GM18907 (cell line): Measurements from ENCODE around the gene NOTO.
"Not testable (repeated sequence)": the region's sequence is repeated elsewhere in the genome, so short reads cannot be mapped to it uniquely, and the experiment has no call there.

Experiments
- ATAC-seq: cut with Tn5 transposase; IDR thresholded peaks from one replicate; pipeline ENCODE4 v1.9.1; 2021; ENCODE audit warnings: mild to moderate bottlenecking, moderate library complexity; ENCODE audit not compliant: unreplicated experiment

NOTO gene

GRCh38 chr2:73202156-73203054 lies at the start of gene NOTO:
TSS of gene NOTO (plus strand) at chr2:73202574. CDS start at chr2:73202667, 93 bp downstream.
- ATAC-seq, result no peak

GRCh38 chr2:73156539-73157124 lies 45.7 kb upstream of the NOTO start:
- ATAC-seq, result no peak

- ATAC-seq, result no peak
Measured at GRCh38 chr2:73162856-73163391, 39.5 kb upstream of the NOTO start.

GRCh38 chr2:73163483-73164367 lies 38.6 kb upstream of the NOTO start:
- peak; percentile 79 for ATAC-seq

GRCh38 chr2:73165978-73166377 lies 36.4 kb upstream of the NOTO start:
- ATAC-seq, result not testable (repeated sequence)

- ATAC-seq, result not testable (repeated sequence)
Measured at GRCh38 chr2:73166813-73167212, 35.6 kb upstream of the NOTO start.

GRCh38 chr2:73168348-73168747 lies 34.0 kb upstream of the NOTO start:
- ATAC-seq, result not testable (repeated sequence)

GRCh38 chr2:73170341-73170740 lies 32.0 kb upstream of the NOTO start:
- ATAC-seq, result not testable (repeated sequence)

- ATAC-seq, result peak; percentile 31
Measured at GRCh38 chr2:73172963-73173362, 29.4 kb upstream of the NOTO start.

- ATAC-seq, result no peak
Measured at GRCh38 chr2:73173781-73174180, 28.6 kb upstream of the NOTO start.

GRCh38 chr2:73174244-73174643 lies 28.1 kb upstream of the NOTO start:
- no peak for ATAC-seq

GRCh38 chr2:73174941-73175662 lies 27.3 kb upstream of the NOTO start:
- no peak for ATAC-seq

GRCh38 chr2:73175663-73176204 lies 26.6 kb upstream of the NOTO start:
- peak; percentile 32 for ATAC-seq

GRCh38 chr2:73176205-73176880 lies 26.0 kb upstream of the NOTO start:
- ATAC-seq, result peak; percentile 30

GRCh38 chr2:73176881-73177644 lies 25.3 kb upstream of the NOTO start:
- peak; percentile 89 for ATAC-seq

- peak; percentile 5 for ATAC-seq
Measured at GRCh38 chr2:73177645-73178255, 24.6 kb upstream of the NOTO start.

- ATAC-seq, result no peak
Measured at GRCh38 chr2:73185965-73186364, 16.4 kb upstream of the NOTO start.

GRCh38 chr2:73187549-73187948 lies 14.8 kb upstream of the NOTO start:
- ATAC-seq, result no peak
